H1 (cell line): Measurements from ENCODE around the gene PRRT1.

Source experiments
- BACH1 ChIP-seq: IDR thresholded peaks from 2 replicates; pipeline ENCODE4 v1.6.1; 2012; ENCODE audit warnings: low read length, improper control_type of control experiment
- CHD1 ChIP-seq: IDR thresholded peaks from 2 replicates; pipeline ENCODE4 v1.6.1; 2012; ENCODE audit warnings: low read depth, low read length, improper control_type of control experiment
- CTCF ChIP-seq, 3 experiments: IDR thresholded peaks; 1 replicate in 2 of 3; 2 replicates in 1 of 3; pipeline versions ENCODE4 v1.5.1 to v1.6.1; 2011; ENCODE audit warnings: low read length in 3 of 3, mild to moderate bottlenecking in 3 of 3, inconsistent platforms in 2 of 3, low read depth in 1 of 3, moderate library complexity in 1 of 3; ENCODE audit not compliant: insufficient read depth in 1 of 3; ENCODE audit errors: control extremely low read depth in 1 of 3
- EGR1 ChIP-seq: IDR thresholded peaks from 2 replicates; pipeline ENCODE4 v1.6.1; 2011; ENCODE audit warnings: low read depth, low read length, borderline replicate concordance
- EP300 ChIP-seq, 2 experiments: IDR thresholded peaks; 1 replicate in 1 of 2; 2 replicates in 1 of 2; pipeline ENCODE4 v1.6.1; 2011 to 2012; ENCODE audit warnings: low read depth in 2 of 2, low read length in 2 of 2, mild to moderate bottlenecking in 2 of 2, borderline replicate concordance in 1 of 2, inconsistent platforms in 1 of 2, moderate library complexity in 1 of 2
- NANOG ChIP-seq: IDR thresholded peaks from 2 replicates; pipeline ENCODE4 v1.6.1; 2011; ENCODE audit warnings: low read length, low read depth, mild to moderate bottlenecking, inconsistent platforms; ENCODE audit not compliant: insufficient read depth, poor library complexity, severe bottlenecking
- RAD21 ChIP-seq, 2 experiments: IDR thresholded peaks in 1 of 2; conservative IDR thresholded peaks in 1 of 2; 2 replicates each; pipeline ENCODE4 v1.6.1; 2011; ENCODE audit warnings: low read depth in 2 of 2, low read length in 2 of 2, improper control_type of control experiment in 1 of 2, inconsistent platforms in 1 of 2, mild to moderate bottlenecking in 1 of 2, moderate library complexity in 1 of 2
- ZNF274 ChIP-seq: IDR thresholded peaks from 2 replicates; pipeline ENCODE4 v1.7.0; 2012; ENCODE audit warnings: low read length, borderline replicate concordance; ENCODE audit errors: extremely low read depth

- TF ChIP-seq EGR1 (no peak), EP300 (IDR thresholded peaks at IDR 0.05; ENCODE audit: borderline replicate concordance in 1 of 2, low read depth in 2 of 2, low read length in 2 of 2) (no peak), RAD21 (IDR thresholded peaks at IDR 0.05 in 1 of 2, conservative IDR thresholded peaks at IDR 0.05 in 1 of 2; ENCODE audit: low read depth in 2 of 2, low read length in 2 of 2) (no peak), CTCF (IDR thresholded peaks at IDR 0.05; ENCODE audit: control extremely low read depth in 1 of 3, insufficient read depth in 1 of 3, low read depth in 1 of 3, low read length in 3 of 3) (no peak), ZNF274 (no peak), CHD1 (no peak), BACH1 (no peak), NANOG (no peak)
Measured at GRCh38 chr6:32168350-32168749, 16.6 kb upstream of the PRRT1 start.
